Endothelial cell of umbilical vein (primary cell): Measurements from ENCODE around the gene ARHGEF10L. TPM values are rescaled to one million over a fixed set of nuclear protein-coding genes. Genes with fewer than 3 reads are reported as not detected.

Experiments used
- BruUV-seq: library from RNA; stranded (reverse); fragments of 400-500 nt; replicated peaks from 2 replicates; lab custom pipeline; 2021; lab: Mats Ljungman, UMichigan
- CTCF ChIA-PET: fragments of 300-600, 350-600 bp; sonication (Branson Sonifier 250); formaldehyde crosslinking; loops from one replicate; lab custom pipeline; 2021; ENCODE audit warnings: antibody characterized with exemption, inconsistent platforms; lab: Charles Lee
- POLR2A ChIA-PET: fragments of 300-600, 350-600 bp; sonication (Branson Sonifier 250); formaldehyde crosslinking; loops from one replicate; lab custom pipeline; 2021; ENCODE audit warnings: antibody characterized with exemption, inconsistent platforms; lab: Charles Lee
- DNase-seq: peaks from one replicate; pipeline ENCODE4 v3.0.0-alpha.2; 2011; ENCODE audit warnings: low read depth, low spot score
- FAIRE-seq: peaks from 2 replicates; lab custom pipeline; 2011; peaks lifted over from hg19 to GRCh38; lab: Jason Lieb, UNC
- H2AFZ ChIP-seq: 2 replicates; pipeline ENCODE4 v1.6.0; 2012; ENCODE audit warnings: low read depth, low read length, control low read depth, inconsistent platforms
- H3K27ac ChIP-seq: 2 replicates; pipeline ENCODE4 v1.5.1; 2011; ENCODE audit warnings: low read depth, mild to moderate bottlenecking, control low read depth, low read length, moderate library complexity; ENCODE audit not compliant: insufficient read depth
- H3K27me3 ChIP-seq, 2 experiments: 2 replicates each; pipeline versions ENCODE4 v1.6.0 to v1.6.1; 2011; ENCODE audit warnings: low read length in 2 of 2, mixed read lengths in 1 of 2; ENCODE audit not compliant: control insufficient read depth in 2 of 2, insufficient read depth in 2 of 2
- H3K36me3 ChIP-seq, 2 experiments: 2 replicates in 1 of 2; 3 replicates in 1 of 2; pipeline ENCODE4 v1.5.1; 2011; ENCODE audit warnings: low read length in 2 of 2, mild to moderate bottlenecking in 1 of 2, moderate library complexity in 1 of 2; ENCODE audit not compliant: control insufficient read depth in 2 of 2, insufficient read depth in 2 of 2; ENCODE audit errors: extremely low read depth in 1 of 2
- H3K4me1 ChIP-seq: 3 replicates; pipeline ENCODE4 v1.5.1; 2011; ENCODE audit warnings: mild to moderate bottlenecking, low read length; ENCODE audit not compliant: control insufficient read depth, insufficient read depth; ENCODE audit errors: extremely low read depth
- H3K4me2 ChIP-seq: 2 replicates; pipeline ENCODE4 v1.6.1; 2011; ENCODE audit warnings: low read length, control low read depth, mixed read lengths; ENCODE audit not compliant: insufficient read depth
- H3K4me3 ChIP-seq, 3 experiments: fragments of 200-600 bp in 1 of 3; sonication (generic), shearing (Covaris generic) in 1 of 3; replicated peaks in 1 of 3; 2 replicates each; pipeline ENCODE4 v1.5.1; 2011 to 2016; ENCODE audit warnings: control low read depth in 3 of 3, low read length in 3 of 3, mild to moderate bottlenecking in 2 of 3, inconsistent platforms in 1 of 3, low read depth in 1 of 3, moderate library complexity in 1 of 3; ENCODE audit not compliant: insufficient read depth in 1 of 3
- H3K79me2 ChIP-seq: 2 replicates; pipeline ENCODE4 v1.6.0; 2012; ENCODE audit warnings: low read length, inconsistent platforms; ENCODE audit not compliant: control insufficient read depth, insufficient read depth
- H3K9ac ChIP-seq: replicated peaks from 2 replicates; pipeline ENCODE3; 2011; ENCODE audit warnings: low read length, control low read depth; ENCODE audit not compliant: insufficient read depth; ENCODE audit errors: extremely low read depth
- H3K9me1 ChIP-seq: replicated peaks from 3 replicates; pipeline ENCODE4 v1.6.0; 2011; ENCODE audit warnings: mild to moderate bottlenecking, low read length; ENCODE audit not compliant: control insufficient read depth, insufficient read depth; ENCODE audit errors: extremely low read depth
- H3K9me3 ChIP-seq: replicated peaks from 2 replicates; pipeline ENCODE4 v1.5.1; 2012; ENCODE audit warnings: low read length, inconsistent platforms; ENCODE audit not compliant: control insufficient read depth, insufficient read depth
- H4K20me1 ChIP-seq: replicated peaks from 2 replicates; pipeline ENCODE3; 2011; ENCODE audit warnings: mild to moderate bottlenecking, low read length; ENCODE audit not compliant: control insufficient read depth, insufficient read depth; ENCODE audit errors: extremely low read depth
- CTCF ChIP-seq, 2 donors: IDR thresholded peaks; 1 replicate in 1 of 2; 2 replicates in 1 of 2; pipeline ENCODE4 v1.5.1; 2011; ENCODE audit warnings: low read length in 2 of 2, mild to moderate bottlenecking in 2 of 2, moderate library complexity in 2 of 2, control low read depth in 1 of 2, inconsistent platforms in 1 of 2, low read depth in 1 of 2; ENCODE audit not compliant: insufficient read depth in 1 of 2; ENCODE audit errors: extremely low read depth in 1 of 2
- EZH2 ChIP-seq: IDR thresholded peaks from 2 replicates; pipeline ENCODE4 v1.6.1; 2012; ENCODE audit warnings: borderline replicate concordance, low read depth, mild to moderate bottlenecking, moderate library complexity, low read length, inconsistent platforms; ENCODE audit not compliant: severe bottlenecking
- FOS ChIP-seq: IDR thresholded peaks from 2 replicates; pipeline ENCODE4 v1.6.1; 2011; ENCODE audit warnings: mild to moderate bottlenecking, low read length, moderate library complexity, borderline replicate concordance; ENCODE audit not compliant: insufficient read depth
- GATA2 ChIP-seq: IDR thresholded peaks from 2 replicates; pipeline ENCODE4 v1.7.0; 2011; ENCODE audit warnings: low read depth, mild to moderate bottlenecking, moderate library complexity, mixed read lengths, low read length; ENCODE audit not compliant: insufficient read length, insufficient read depth
- JUN ChIP-seq: IDR thresholded peaks from 2 replicates; pipeline ENCODE4 v1.6.1; 2011; ENCODE audit warnings: borderline replicate concordance, low read depth; ENCODE audit not compliant: insufficient read length, insufficient read depth
- MAX ChIP-seq: IDR thresholded peaks from 2 replicates; pipeline ENCODE4 v1.6.1; 2011; ENCODE audit not compliant: insufficient read depth, insufficient read length
- MYC ChIP-seq: IDR thresholded peaks from one replicate; pipeline ENCODE4 v1.6.1; 2011; ENCODE audit warnings: mild to moderate bottlenecking, low read depth, low read length
- POLR2A ChIP-seq: IDR thresholded peaks from 2 replicates; pipeline ENCODE4 v1.6.1; 2012; ENCODE audit warnings: low read depth, mild to moderate bottlenecking, control low read depth, low read length
- POLR2AphosphoS5 ChIP-seq: IDR thresholded peaks from 2 replicates; pipeline ENCODE4 v1.6.1; 2012; ENCODE audit warnings: low read depth, mild to moderate bottlenecking, control low read depth, low read length, moderate library complexity; ENCODE audit not compliant: insufficient read depth
- dilution Hi-C: fragments of 300-500 bp; cut with MboI; formaldehyde crosslinking; loops from one replicate; pipeline ENCODE4 v1.15.0; 2019; ENCODE audit warnings: low sequenced_read_pairs; ENCODE audit not compliant: extremely low pct_ligation_motif_present
- intact Hi-C: fragments of 100-400 bp; cut with micrococcal nuclease; formaldehyde crosslinking; loops from one replicate; pipeline ENCODE4 v1.10.0; 2022
- polyA plus RNA-seq, 4 experiments: library from polyadenylated mRNA; depleted of rRNA in 3 of 4; stranded (reverse) in 3 of 4; unstranded in 1 of 4; fragments of >200 nt; gene quantifications; 2 replicates each; pipeline versions ENCODE4 v1.2.1 to v1.2.3, GENCODE V29; 2011 to 2012; ENCODE audit warnings: missing spikeins in 1 of 4
- total RNA-seq: library from RNA; stranded (reverse); gene quantifications from 2 replicates; pipeline ENCODE4 v1.2.3, GENCODE V29; 2021

ARHGEF10L gene
- total and polyA plus RNA-seq, 2 donors (not counting 3 experiments of a cell fraction or from before 2014, with no cell fraction given), result 1.9 to 5.2 TPM

- POLR2A ChIA-PET, result no interaction called here
- intact Hi-C loops (no loop called here), dilution Hi-C loops (no loop called here)
- no peak overlapping the region for H3K27ac ChIP-seq
- no peak overlapping the region for H3K4me3 ChIP-seq
- DNase-seq (no peak), FAIRE-seq (no peak)
- no peaks in the 10 kb centered on the region for H3K9me3 ChIP-seq
- no peak overlapping the region for H2AFZ ChIP-seq
- no peaks in the 10 kb centered on the region for H3K79me2 ChIP-seq
- no peak overlapping the region for H3K9ac ChIP-seq
- BruUV-seq, result no TSS peak
- H3K9me1 ChIP-seq, result no peaks in the 10 kb centered on the region
- H3K4me2 ChIP-seq, result no peak overlapping the region
- H3K4me1 ChIP-seq, result no peaks in the 10 kb centered on the region
- no peaks in the 10 kb centered on the region for H4K20me1 ChIP-seq
- H3K27me3 ChIP-seq, result no peaks in the 10 kb centered on the region
- CTCF ChIA-PET, result no interaction called here
- no peaks in the 10 kb centered on the region for H3K36me3 ChIP-seq
- TF ChIP-seq POLR2A, result no peak
- no peak for TF ChIP-seq GATA2
- no peak for TF ChIP-seq EZH2
- no peak for TF ChIP-seq CTCF (IDR thresholded peaks at IDR 0.05; ENCODE audit: extremely low read depth in 1 of 2, insufficient read depth in 1 of 2, low read depth in 1 of 2, low read length in 2 of 2)
- TF ChIP-seq MAX, result no peak
- no peak for TF ChIP-seq JUN
- TF ChIP-seq MYC, result no peak
- no peak for TF ChIP-seq FOS
- no peak for TF ChIP-seq POLR2AphosphoS5
Observed at GRCh38 chr1:17642169-17642568, 102.7 kb downstream of the ARHGEF10L start.
